Transverse colon (tissue), 4 donors: ENCODE results near the gene RFX1.

Experiments
- EP300 ChIP-seq: sonication (generic); formaldehyde crosslinking; IDR thresholded peaks from one replicate; pipeline ENCODE4 v1.6.1; 2017; ENCODE audit warnings: antibody characterized with exemption, low read depth
- POLR2A ChIP-seq: fragments of 450-650 bp; IDR thresholded peaks from one replicate; pipeline ENCODE4 v1.6.1; 2016; ENCODE audit warnings: antibody characterized with exemption, mild to moderate bottlenecking, moderate library complexity
- POLR2AphosphoS5 ChIP-seq, 3 donors: sonication (generic); formaldehyde crosslinking; IDR thresholded peaks; one replicate each; pipeline ENCODE4 v1.6.1; 2016; ENCODE audit warnings: antibody characterized with exemption in 3 of 3
- TF ChIP-seq, protein P1 (sequence below), 5 experiments: fragments of 200-600 bp in 3 of 5; fragments of 450-650 bp in 2 of 5; sonication (generic) in 3 of 5; IDR thresholded peaks; 1 replicate in 2 of 5; 2 replicates in 3 of 5; pipeline ENCODE4 v1.5.1; 2016 to 2017; ENCODE audit warnings: antibody characterized with exemption in 5 of 5, inconsistent platforms in 3 of 5, mild to moderate bottlenecking in 2 of 5, moderate library complexity in 1 of 5

DNA sequence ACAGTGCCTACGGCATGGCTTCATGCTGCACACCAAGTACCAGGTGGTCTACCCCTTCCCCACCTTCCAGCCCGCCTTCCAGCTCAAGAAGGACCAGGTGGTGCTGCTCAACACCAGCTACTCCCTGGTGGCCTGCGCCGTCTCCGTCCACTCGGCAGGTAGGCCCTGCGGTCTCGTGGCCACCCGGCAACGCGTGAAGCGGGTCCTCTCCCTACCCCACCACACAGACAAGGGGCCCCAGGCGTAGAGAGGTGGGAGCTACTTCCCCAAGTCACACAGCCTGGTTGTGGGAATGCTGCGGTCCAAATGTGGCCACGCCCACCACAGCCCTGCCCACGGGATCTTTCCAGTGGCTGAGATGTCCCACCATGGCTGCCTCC is 49.8 kb downstream of the RFX1 start:
- TF ChIP-seq, protein P1, sequence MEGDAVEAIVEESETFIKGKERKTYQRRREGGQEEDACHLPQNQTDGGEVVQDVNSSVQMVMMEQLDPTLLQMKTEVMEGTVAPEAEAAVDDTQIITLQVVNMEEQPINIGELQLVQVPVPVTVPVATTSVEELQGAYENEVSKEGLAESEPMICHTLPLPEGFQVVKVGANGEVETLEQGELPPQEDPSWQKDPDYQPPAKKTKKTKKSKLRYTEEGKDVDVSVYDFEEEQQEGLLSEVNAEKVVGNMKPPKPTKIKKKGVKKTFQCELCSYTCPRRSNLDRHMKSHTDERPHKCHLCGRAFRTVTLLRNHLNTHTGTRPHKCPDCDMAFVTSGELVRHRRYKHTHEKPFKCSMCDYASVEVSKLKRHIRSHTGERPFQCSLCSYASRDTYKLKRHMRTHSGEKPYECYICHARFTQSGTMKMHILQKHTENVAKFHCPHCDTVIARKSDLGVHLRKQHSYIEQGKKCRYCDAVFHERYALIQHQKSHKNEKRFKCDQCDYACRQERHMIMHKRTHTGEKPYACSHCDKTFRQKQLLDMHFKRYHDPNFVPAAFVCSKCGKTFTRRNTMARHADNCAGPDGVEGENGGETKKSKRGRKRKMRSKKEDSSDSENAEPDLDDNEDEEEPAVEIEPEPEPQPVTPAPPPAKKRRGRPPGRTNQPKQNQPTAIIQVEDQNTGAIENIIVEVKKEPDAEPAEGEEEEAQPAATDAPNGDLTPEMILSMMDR (IDR thresholded peaks at IDR 0.05) = no peak
- TF ChIP-seq EP300 (no peak), POLR2A (no peak), POLR2AphosphoS5 (IDR thresholded peaks at IDR 0.05) (no peak)
